Peyer's patch (tissue), 4 donors: ENCODE results near the gene PMEL.

Experiments used
- POLR2A ChIP-seq, 2 donors: fragments of 450-650 bp; IDR thresholded peaks; one replicate each; pipeline ENCODE4 v1.5.1; 2017; ENCODE audit warnings: antibody characterized with exemption in 2 of 2, mild to moderate bottlenecking in 2 of 2, moderate library complexity in 2 of 2
- TF ChIP-seq, protein P1 (sequence below), 6 experiments: fragments of 450-650 bp in 4 of 6; fragments of 200-600 bp in 2 of 6; sonication (generic) in 1 of 6; IDR thresholded peaks; one replicate each; pipeline ENCODE4 v1.5.1; 2017 to 2019; ENCODE audit warnings: antibody characterized with exemption in 6 of 6, mild to moderate bottlenecking in 3 of 6, moderate library complexity in 1 of 6

DNA sequence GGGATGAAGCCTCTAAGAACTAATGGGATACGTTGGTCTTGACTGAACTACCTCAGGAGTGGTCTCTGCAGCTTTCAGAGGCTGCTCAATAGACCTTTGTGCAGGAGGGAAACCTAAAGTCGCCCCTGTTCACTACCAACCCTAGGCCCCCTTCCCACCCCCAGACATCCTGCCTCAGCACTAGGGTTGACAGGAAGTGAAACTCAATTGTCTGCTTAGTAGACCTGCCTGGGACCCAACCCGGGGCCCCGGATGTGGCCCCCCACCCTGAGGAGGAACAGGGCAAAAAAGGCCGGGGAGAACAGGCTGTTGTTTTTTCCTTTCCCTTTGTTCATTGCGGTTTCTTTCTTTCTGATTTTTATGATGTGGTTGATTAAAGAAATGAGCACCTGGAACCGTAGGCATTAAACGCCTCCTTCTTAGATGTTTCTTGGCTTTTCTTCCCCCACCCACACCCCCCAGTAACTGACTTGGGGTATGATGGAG, 36.5 kb downstream of the PMEL start:
- TF ChIP-seq, protein P1, sequence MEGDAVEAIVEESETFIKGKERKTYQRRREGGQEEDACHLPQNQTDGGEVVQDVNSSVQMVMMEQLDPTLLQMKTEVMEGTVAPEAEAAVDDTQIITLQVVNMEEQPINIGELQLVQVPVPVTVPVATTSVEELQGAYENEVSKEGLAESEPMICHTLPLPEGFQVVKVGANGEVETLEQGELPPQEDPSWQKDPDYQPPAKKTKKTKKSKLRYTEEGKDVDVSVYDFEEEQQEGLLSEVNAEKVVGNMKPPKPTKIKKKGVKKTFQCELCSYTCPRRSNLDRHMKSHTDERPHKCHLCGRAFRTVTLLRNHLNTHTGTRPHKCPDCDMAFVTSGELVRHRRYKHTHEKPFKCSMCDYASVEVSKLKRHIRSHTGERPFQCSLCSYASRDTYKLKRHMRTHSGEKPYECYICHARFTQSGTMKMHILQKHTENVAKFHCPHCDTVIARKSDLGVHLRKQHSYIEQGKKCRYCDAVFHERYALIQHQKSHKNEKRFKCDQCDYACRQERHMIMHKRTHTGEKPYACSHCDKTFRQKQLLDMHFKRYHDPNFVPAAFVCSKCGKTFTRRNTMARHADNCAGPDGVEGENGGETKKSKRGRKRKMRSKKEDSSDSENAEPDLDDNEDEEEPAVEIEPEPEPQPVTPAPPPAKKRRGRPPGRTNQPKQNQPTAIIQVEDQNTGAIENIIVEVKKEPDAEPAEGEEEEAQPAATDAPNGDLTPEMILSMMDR (IDR thresholded peaks at IDR 0.05) = no peak
- TF ChIP-seq POLR2A (IDR thresholded peaks at IDR 0.05) = no peak
